Measurements from ENCODE around the gene TARS3.

- TF ChIP-seq CTCF (IDR thresholded peaks at IDR 0.05; ENCODE audit: low read depth, low read length) (peak; percentile 44), POLR2A (IDR thresholded peaks at IDR 0.05; ENCODE audit: extremely low read depth, insufficient read length) (peak; percentile 87), MAX (IDR thresholded peaks at IDR 0.05; ENCODE audit: low read depth, low read length) (peak; percentile 91)
Observed at GRCh38 chr15:101652098-101652785, 72.0 kb downstream of the TARS3 start, which contains the start of gene TM2D3.

Measured in NB4 (cell line).